Activated CD8-positive, alpha-beta memory T cell treated with anti-CD3 and anti-CD28 coated beads, Interleukin-2, amount 50 U/mL, for 48 hours (primary cell): Measurements from ENCODE around the gene UGT1A7.
"Not testable (repeated sequence)": the region's sequence is repeated elsewhere in the genome, so short reads cannot be mapped to it uniquely, and the experiment has no call there.

Source experiments
- DNase-seq: peaks from one replicate; pipeline ENCODE4 v3.0.0-alpha.2; 2020

Gene UGT1A7

GRCh38 chr2:233684640-233685039 is 2.9 kb downstream of the UGT1A7 start:
- no peak for DNase-seq

DNA sequence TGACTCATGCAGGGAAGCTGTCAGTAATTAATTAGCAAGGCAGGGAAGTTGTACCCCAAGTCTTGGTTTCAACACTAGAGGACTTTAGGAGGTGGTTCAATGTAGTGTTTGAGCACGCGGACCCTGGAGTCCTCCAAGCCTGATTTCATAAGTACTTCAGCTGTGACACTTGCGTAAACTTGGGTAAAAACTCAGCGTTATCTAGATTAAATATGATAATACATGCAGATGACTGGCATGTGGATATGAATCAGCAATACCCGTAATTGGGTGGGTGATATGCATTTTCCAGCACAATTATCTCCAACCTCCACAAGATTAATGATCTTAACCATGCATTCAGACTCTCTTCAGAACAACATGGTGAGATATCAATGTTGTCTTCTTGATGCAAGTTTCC is 5.2 kb downstream of the UGT1A7 start:
- DNase-seq: no peak

DNA sequence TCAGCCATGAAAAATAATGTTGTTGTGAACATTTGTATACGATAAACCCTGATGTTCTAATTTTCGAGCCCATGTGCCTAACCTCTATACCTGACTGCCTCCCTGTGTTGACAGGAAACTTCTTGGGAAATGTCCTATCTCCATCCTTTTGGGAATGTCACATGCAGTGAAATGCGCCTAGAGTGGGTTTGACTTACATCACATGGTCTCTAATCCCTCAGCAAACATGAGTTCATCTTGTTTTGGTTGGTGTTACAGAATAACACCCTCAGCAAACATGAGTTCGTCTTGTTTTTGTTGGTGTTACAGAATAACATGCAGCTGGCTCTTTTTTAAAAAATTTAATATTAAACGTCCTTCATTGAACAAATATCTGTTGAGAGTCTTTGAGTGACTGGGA is 6.6 kb downstream of the UGT1A7 start:
- no peak for DNase-seq

DNA sequence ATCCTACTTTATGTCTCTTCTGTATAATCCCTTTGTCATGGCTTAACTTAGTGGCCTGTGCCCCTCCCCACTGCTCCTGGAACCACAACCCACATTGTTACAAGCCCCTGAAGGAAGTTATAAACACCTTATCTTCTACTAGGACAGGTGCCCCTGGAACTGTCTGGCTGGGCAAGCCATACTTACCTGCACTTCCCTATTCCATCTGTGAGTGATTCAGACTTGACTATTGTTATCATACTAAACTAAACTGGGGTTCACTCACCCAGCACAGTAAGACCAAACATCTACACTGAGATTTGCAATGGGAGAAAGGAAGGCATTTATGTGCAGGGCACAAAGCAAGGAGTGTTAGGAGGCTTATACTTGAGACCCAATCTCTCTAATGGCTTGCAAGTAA is 7.3 kb downstream of the UGT1A7 start:
- no peak for DNase-seq

- no peak for DNase-seq
Observed at GRCh38 chr2:233689501-233689900, 7.8 kb downstream of the UGT1A7 start.

- no peak for DNase-seq
Observed at GRCh38 chr2:233690444-233690843, 8.7 kb downstream of the UGT1A7 start.

GRCh38 chr2:233691443-233692433 is 10.0 kb downstream of the UGT1A7 start:
- no peak for DNase-seq

GRCh38 chr2:233692648-233693047 is 10.9 kb downstream of the UGT1A7 start, which contains the start of gene UGT1A6:
Gene UGT1A6, plus strand, starts transcription at chr2:233692890. Its CDS starts 115 bp downstream, at chr2:233693005.
- no peak for DNase-seq

- no peak for DNase-seq
Observed at GRCh38 chr2:233693963-233694362, 12.3 kb downstream of the UGT1A7 start.

- no peak for DNase-seq
Observed at GRCh38 chr2:233698740-233699139, 17.0 kb downstream of the UGT1A7 start.

DNA sequence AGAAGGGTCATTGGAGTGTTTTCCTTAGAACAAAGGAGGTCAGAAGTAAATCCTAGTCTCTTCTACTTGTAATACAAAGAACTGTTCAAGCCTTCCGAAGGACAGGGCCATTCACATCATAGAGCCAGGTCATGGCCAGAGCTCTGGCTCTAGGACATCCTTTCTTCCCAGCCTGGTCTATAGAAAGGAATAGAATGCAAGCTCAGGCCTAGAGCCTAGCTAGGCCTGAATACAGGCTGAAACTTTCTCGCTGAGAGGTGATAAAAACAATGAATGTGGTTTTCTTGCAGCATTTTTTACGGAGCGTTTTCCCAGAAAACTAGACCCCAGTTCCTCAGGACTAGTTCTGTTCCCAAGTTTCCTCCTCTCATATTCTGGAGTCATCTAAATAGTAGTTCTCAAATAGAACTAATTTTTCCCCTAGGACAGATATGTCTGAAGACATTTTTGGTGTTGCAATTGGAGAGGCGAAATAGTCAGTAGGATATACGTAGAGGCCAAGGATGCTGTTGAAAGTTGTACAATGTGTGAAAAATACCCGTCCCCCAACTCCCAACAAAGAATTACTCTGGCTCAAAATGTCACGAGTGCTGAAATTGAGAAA is 17.8 kb downstream of the UGT1A7 start:
- no peak for DNase-seq

DNA sequence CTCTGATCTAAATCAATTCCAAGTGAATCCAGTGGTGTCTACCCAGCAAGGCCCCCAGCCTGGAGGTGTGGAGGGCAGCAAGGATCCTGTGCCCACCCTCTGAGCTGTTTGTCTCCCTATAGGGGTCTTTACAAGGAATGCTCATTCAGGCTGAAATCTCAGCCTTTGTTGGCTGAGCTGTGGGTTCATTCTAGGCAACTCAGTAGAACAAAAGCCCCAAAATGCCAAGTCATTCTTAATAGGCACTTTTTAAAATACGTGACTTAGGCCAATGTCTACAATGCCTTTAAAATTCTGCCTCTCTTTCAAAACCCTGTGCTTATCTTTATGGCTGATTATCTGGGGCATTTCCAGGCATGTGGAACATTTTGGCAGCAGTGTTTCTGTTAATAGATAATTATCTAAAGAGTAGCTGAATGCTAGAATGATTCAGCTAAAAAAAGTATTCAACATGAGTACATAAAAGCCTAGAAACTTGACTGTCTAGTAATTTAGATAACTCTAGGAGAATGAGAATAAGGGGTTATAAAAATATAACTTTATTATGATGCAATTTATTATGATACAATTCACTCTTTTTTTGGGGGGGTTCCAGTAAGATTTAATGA is 18.4 kb downstream of the UGT1A7 start:
- no peak for DNase-seq

DNA sequence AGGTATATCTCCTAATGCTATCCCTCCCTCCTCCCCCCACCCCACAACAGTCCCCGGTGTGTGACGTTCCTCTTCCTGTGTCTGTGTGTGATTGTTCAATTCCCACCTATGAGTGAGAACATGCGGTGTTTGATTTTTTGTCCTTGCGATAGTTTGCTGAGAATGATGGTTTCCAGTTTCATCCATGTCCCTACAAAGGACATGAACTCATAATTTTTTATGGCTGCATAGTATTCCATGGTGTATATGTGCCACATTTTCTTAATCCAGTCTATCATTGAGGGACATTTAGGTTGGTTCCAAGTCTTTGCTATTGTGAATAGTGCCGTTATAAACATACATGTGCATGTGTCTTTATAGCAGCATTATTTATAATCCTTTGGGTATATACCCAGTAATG is 19.1 kb downstream of the UGT1A7 start:
- DNase-seq: not testable (repeated sequence)

- no peak for DNase-seq
Observed at GRCh38 chr2:233702238-233702637, 20.5 kb downstream of the UGT1A7 start.

DNA sequence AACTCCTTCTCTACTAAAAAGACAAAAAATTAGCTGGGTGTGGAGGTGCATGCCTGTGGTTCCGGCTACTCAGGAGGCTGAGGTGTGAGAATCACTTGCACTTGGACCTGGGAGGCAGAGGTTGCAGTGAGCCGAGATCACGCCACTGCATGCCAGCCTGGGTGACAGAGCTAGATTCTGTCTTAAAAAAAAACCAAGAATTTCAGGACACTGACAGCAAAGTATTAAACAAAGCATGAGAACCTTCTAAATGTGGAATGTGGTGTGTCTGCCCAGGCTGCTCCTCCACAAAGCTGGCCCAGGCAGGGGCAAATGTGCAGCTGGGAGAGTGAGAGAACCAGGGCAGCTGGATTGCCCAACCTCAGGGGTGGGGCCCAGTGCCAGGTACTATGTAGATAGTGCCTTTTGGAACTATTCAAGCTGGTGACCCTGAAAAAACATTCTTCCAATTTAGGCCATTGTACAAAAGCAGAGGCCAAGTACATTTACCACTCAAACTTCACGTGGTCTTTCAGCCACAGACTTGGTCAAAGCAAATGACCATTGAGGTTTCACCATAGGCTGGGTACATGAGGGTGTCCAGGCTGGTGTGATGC is 24.3 kb downstream of the UGT1A7 start:
- DNase-seq: no peak

DNA sequence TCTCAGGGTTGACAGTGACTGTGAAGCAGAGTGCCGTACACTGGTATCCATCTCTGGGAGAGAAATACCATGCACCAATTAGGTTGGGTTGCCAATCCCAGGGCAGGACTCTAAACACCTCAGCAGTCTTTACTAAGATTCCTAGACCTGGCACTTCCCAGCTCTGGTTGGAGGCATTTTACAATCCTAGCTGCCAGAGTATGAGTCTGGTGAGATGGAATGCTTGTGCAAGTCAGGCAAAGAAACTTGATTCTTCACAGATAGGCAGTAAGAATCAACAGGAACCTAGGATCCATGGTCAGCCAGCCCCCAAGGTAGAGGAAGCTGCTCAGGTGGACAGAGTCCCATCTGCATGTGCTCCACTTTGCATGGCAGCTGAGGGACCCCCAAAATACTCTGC is 25.0 kb downstream of the UGT1A7 start:
- DNase-seq: no peak

DNA sequence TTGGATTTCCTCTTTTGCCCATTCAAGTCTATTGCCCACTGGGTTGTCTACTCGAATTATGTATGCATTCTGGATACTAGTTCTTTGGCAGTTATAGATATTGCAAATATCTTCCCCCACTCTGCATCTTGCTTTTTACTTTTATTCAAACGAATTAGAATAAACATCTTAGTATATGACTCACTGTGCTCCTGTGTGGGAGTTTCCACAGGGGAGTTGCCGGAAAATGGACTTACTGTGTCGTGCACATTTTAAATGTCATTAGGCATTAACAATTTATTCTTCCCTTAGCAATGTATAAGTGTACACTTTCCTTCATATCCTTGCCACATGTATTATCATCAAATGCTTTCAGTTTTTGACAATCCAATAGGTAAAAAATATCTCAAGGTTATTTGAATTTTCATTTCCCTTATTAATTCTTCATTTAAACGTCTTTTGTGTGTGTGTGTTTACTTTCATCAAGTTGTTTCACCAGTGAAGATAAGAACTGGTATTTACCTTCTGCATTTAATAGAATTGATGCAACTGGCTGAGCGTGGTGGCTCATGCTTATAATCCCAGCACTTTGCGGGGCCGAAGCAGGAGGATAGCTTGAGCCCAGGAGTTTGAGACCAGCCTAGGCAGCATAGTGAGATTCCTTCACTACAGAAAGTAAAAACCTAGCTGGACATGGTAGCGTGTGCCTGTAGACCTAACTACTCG is 26.4 kb downstream of the UGT1A7 start:
- DNase-seq: no peak

- DNase-seq: no peak
Observed at GRCh38 chr2:233708942-233709341, 27.2 kb downstream of the UGT1A7 start.

GRCh38 chr2:233711312-233712008 is 29.8 kb downstream of the UGT1A7 start:
- DNase-seq: peak; percentile 87

GRCh38 chr2:233712611-233713261 is 31.0 kb downstream of the UGT1A7 start, which contains the start of gene UGT1A5:
Gene UGT1A5, plus strand, starts transcription at chr2:233712907. Its CDS starts 85 bp downstream, at chr2:233712992.
- no peak for DNase-seq

DNA sequence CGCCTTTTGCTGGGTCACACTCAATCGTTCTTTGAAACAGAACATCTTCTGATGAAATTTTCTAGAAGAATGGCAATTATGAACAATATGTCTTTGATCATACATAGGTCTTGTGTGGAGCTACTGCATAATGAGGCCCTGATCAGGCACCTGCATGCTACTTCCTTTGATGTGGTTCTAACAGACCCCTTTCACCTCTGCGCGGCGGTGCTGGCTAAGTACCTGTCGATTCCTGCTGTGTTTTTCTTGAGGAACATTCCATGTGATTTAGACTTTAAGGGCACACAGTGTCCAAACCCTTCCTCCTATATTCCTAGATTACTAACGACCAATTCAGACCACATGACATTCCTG is 31.5 kb downstream of the UGT1A7 start:
- no peak for DNase-seq
